Measurements from ENCODE around the gene LRRD1. TPM values are rescaled to one million over a fixed set of nuclear protein-coding genes. Genes with fewer than 3 reads are reported as not detected.

Gene LRRD1
- total and polyA plus RNA-seq, 10 of the 15 experiments (the other 5 are each of a cell fraction or from before 2014, with no cell fraction given): 0.04 to 0.06 TPM; not detected in 8

- no peak for TF ChIP-seq MEF2A (IDR thresholded peaks at IDR 0.05; ENCODE audit: insufficient read depth, low read depth, low read length)
- no peak for TF ChIP-seq FOS (IDR thresholded peaks at IDR 0.05; ENCODE audit: borderline replicate concordance, extremely low read depth, insufficient read length)
- TF ChIP-seq ZBED1 (IDR thresholded peaks at IDR 0.05; ENCODE audit: borderline replicate concordance): no peak
- 0 out of 4 replicates have a peak, but pooled peaks of 1 of the 2 experiments have one; percentile 9 for TF ChIP-seq IKZF2 (IDR thresholded peaks at IDR 0.05)
- no peak for TF ChIP-seq WRNIP1 (IDR thresholded peaks at IDR 0.05; ENCODE audit: borderline replicate concordance, low read depth, low read length)
- 0 out of 2 replicates have a peak, but pooled peaks have one; percentile 20 for TF ChIP-seq IRF4 (IDR thresholded peaks at IDR 0.05; ENCODE audit: low read depth, low read length)
- TF ChIP-seq RCOR1 (conservative IDR thresholded peaks at IDR 0.05; ENCODE audit: low read depth, low read length): no peak
- TF ChIP-seq CTCF (IDR thresholded peaks at IDR 0.05 in 2 of 3, conservative IDR thresholded peaks at IDR 0.05 in 1 of 3; ENCODE audit: control insufficient read depth in 2 of 3, extremely low read depth in 1 of 3, insufficient read depth in 1 of 3, low read depth in 3 of 3, low read length in 3 of 3): peak; percentile 96 to 97 (median 97)
- no peak for TF ChIP-seq ZNF592 (IDR thresholded peaks at IDR 0.05)
- TF ChIP-seq ZNF384 (IDR thresholded peaks at IDR 0.05; ENCODE audit: borderline replicate concordance, low read depth, low read length): no peak
- TF ChIP-seq USF2 (IDR thresholded peaks at IDR 0.05; ENCODE audit: borderline replicate concordance, low read depth, low read length): no peak
- no peak for TF ChIP-seq DPF2 (IDR thresholded peaks at IDR 0.05)
- peak; percentile 28 to 56; a peak in 2 of 4 replicates for TF ChIP-seq BHLHE40 (IDR thresholded peaks at IDR 0.05; ENCODE audit: borderline replicate concordance in 1 of 2, low read depth in 2 of 2, low read length in 1 of 2)
- no peak for TF ChIP-seq ELK1 (IDR thresholded peaks at IDR 0.05; ENCODE audit: low read depth, low read length)
- no peak for TF ChIP-seq NR2C1 (IDR thresholded peaks at IDR 0.05)
- no peak for TF ChIP-seq MXI1 (IDR thresholded peaks at IDR 0.05; ENCODE audit: low read depth, low read length)
- no peak for TF ChIP-seq TCF12 (IDR thresholded peaks at IDR 0.05; ENCODE audit: low read depth, low read length)
- peak; percentile 74; the same call in 1 of the 2 replicates for TF ChIP-seq GATAD2B (conservative IDR thresholded peaks at IDR 0.05; ENCODE audit: low read depth)
- no peak for TF ChIP-seq STAT1 (conservative IDR thresholded peaks at IDR 0.05)
- no peak for TF ChIP-seq NFXL1 (IDR thresholded peaks at IDR 0.05; ENCODE audit: borderline replicate concordance)
- no peak for TF ChIP-seq KLF5 (IDR thresholded peaks at IDR 0.05; ENCODE audit: partially characterized antibody)
Observed at GRCh38 chr7:92178928-92179924, at the start of gene LRRD1 (continued).

All from GM12878 (cell line).